GM23248 (cell line): ENCODE data around the gene CRYBG1. TPM values are rescaled to one million over a fixed set of nuclear protein-coding genes. Genes with fewer than 3 reads are reported as not detected.

Source experiments
- DNase-seq: peaks from one replicate; pipeline ENCODE4 v3.0.0-alpha.2; 2015
- H2AFZ ChIP-seq: fragments of 200-600 bp; sonication (generic); 2 replicates; pipeline ENCODE4 v1.6.1; 2016; ENCODE audit warnings: antibody characterized with exemption
- H3F3A ChIP-seq: fragments of 200-600 bp; sonication (generic); 2 replicates; pipeline ENCODE4 v1.6.1; 2016; ENCODE audit warnings: mild to moderate bottlenecking, antibody characterized with exemption, mixed run types; ENCODE audit not compliant: insufficient read depth
- H3K27ac ChIP-seq: fragments of 200-600 bp; sonication (generic); 2 replicates; pipeline ENCODE4 v1.5.1; 2016; ENCODE audit warnings: mild to moderate bottlenecking
- H3K27me3 ChIP-seq: fragments of 200-600 bp; sonication (generic); replicated peaks from 2 replicates; pipeline ENCODE4 v1.6.1; 2016; ENCODE audit warnings: mild to moderate bottlenecking; ENCODE audit not compliant: insufficient read depth
- H3K36me3 ChIP-seq: fragments of 200-600 bp; sonication (generic); 2 replicates; pipeline ENCODE4 v1.6.1; 2016; ENCODE audit warnings: low read depth, mild to moderate bottlenecking
- H3K4me1 ChIP-seq: fragments of 200-600 bp; sonication (generic); 2 replicates; pipeline ENCODE4 v1.6.1; 2016; ENCODE audit warnings: mild to moderate bottlenecking; ENCODE audit not compliant: insufficient read depth
- H3K4me2 ChIP-seq: fragments of 200-600 bp; sonication (generic); one replicate; pipeline ENCODE4 v1.6.1; 2016; ENCODE audit warnings: mild to moderate bottlenecking; ENCODE audit not compliant: unreplicated experiment
- H3K4me3 ChIP-seq: fragments of 200-600 bp; sonication (generic); 2 replicates; pipeline ENCODE4 v1.5.1; 2016; ENCODE audit warnings: mild to moderate bottlenecking
- H3K79me2 ChIP-seq: fragments of 200-600 bp; sonication (generic); 2 replicates; pipeline ENCODE4 v1.6.1; 2016; ENCODE audit warnings: mild to moderate bottlenecking; ENCODE audit not compliant: insufficient read depth
- H3K9ac ChIP-seq: fragments of 200-600 bp; sonication (generic); 2 replicates; pipeline ENCODE4 v1.6.1; 2016; ENCODE audit warnings: mild to moderate bottlenecking
- H3K9me2 ChIP-seq: fragments of 200-600 bp; sonication (generic); 2 replicates; pipeline ENCODE4 v1.6.1; 2016; ENCODE audit warnings: mixed run types, mild to moderate bottlenecking, moderate library complexity; ENCODE audit not compliant: insufficient read depth
- H3K9me3 ChIP-seq: fragments of 200-600 bp; sonication (generic); one replicate; pipeline ENCODE4 v1.6.1; 2017; ENCODE audit warnings: low read depth
- H4K20me1 ChIP-seq: fragments of 200-600 bp; sonication (generic); 2 replicates; pipeline ENCODE4 v1.6.0; 2016; ENCODE audit not compliant: insufficient read depth
- EZH2 ChIP-seq: fragments of 200-600 bp; sonication (generic); IDR thresholded peaks from 2 replicates; pipeline ENCODE4 v1.6.1; 2018; ENCODE audit warnings: antibody characterized with exemption, mild to moderate bottlenecking; ENCODE audit not compliant: insufficient read depth, poor library complexity, severe bottlenecking
- EZH2phosphoT487 ChIP-seq: fragments of 200-600 bp; sonication (generic); IDR thresholded peaks from 2 replicates; pipeline ENCODE4 v1.6.1; 2018; ENCODE audit warnings: antibody characterized with exemption, moderate library complexity, mild to moderate bottlenecking, low read depth; ENCODE audit not compliant: insufficient read depth
- WGBS, 2 experiments: methylation state at CpG; one replicate each; pipeline ENCODE4 v1.1.6; 2015 to 2017; ENCODE audit warnings: low lambda C conversion rate in 2 of 2, low coverage in 1 of 2; ENCODE audit errors: missing lambda C conversion rate in 2 of 2; 5-methylcytosine and 5-hydroxymethylcytosine counted together
- in situ Hi-C: fragments of 300-500 bp; cut with MboI; formaldehyde crosslinking; loops from 2 replicates; pipeline ENCODE4 v1.15.0; 2020
- polyA plus RNA-seq: library from polyadenylated mRNA; unstranded; fragments of >200 nt; fragmentation: Nextera tagmentation; extraction: Ambion mirVana; gene quantifications from 2 replicates; pipeline ENCODE4 v1.2.1, GENCODE V29; 2016
- total RNA-seq: library from RNA; depleted of rRNA; stranded (reverse); fragments of >200 nt; shearing (Covaris generic); gene quantifications from 2 replicates; pipeline ENCODE4 v1.2.3, GENCODE V29; 2014

The CRYBG1 gene
- total and polyA plus RNA-seq, 2 experiments from 2014 or later = 1.9 to 8.4 TPM

DNA sequence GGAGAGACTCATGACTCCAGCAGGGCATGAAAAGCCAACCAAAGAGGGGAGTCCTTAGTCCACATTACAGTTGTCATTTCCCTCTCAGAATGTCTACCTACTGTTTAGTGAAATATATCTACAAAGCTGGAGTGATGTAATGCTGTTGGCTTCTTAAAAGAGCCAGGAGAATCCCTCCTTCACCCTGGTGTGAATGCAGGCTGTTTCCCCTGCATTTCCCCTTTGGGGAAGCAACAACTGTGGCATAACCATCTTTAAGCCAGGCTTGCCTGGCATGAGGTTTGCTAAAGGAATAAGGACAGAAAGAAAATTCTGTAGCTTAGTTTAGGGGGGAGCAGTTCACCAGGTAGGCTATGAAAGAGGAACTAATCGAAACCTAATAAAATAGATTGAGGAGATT is 129.5 kb downstream of the CRYBG1 start:
- H2AFZ ChIP-seq = no peak overlapping the region

DNA sequence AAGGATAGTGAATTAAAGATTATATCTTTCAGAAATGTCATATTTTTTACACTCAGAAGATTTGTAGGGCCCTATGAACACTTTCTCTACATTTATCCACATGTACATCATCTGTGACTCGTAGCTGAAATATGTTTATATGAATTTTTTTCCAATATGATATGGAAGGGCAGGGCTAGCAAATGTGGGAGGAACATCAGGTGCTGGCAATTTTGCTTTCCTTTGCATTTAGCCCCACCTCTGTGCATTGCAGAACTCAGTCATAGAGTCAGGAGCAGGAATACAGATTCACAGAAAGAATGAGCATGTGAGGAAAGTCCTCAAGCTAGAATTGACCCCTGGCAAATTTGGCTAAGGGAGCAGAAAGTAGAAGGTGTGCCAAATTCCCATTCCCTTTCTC is 129.9 kb downstream of the CRYBG1 start:
- Histone ChIP-seq H3K27me3 (no peaks in the 10 kb centered on the region), H3K4me2 (no peak overlapping the region), H3F3A (no peaks in the 10 kb centered on the region), H3K36me3 (no peaks in the 10 kb centered on the region), H3K9ac (no peak overlapping the region), H3K9me2 (no peaks in the 10 kb centered on the region), H3K4me1 (0 out of 2 replicates have a peak, but pooled peaks cover 7% of the 10 kb centered on the region), H3K27ac (no peak overlapping the region), H3K9me3 (no peaks in the 10 kb centered on the region), H3K79me2 (no peaks in the 10 kb centered on the region), H4K20me1 (no peaks in the 10 kb centered on the region), H3K4me3 (no peak overlapping the region), H2AFZ (no peak overlapping the region)
- 48 to 56% methylated on average over 1 of the region's 1 CpG for WGBS, 2 experiments
- in situ Hi-C loops = no loop called here
- DNase-seq = no peak
- TF ChIP-seq EZH2phosphoT487 = no peak
- TF ChIP-seq EZH2 = no peak

More for the DNA sequence above, 129.5 kb downstream of the CRYBG1 start:
- H3K27me3 ChIP-seq = no peaks in the 10 kb centered on the region
- no peaks in the 10 kb centered on the region for H3K9me2 ChIP-seq
- H3K79me2 ChIP-seq = no peaks in the 10 kb centered on the region
- DNase-seq = no peak
- H3F3A ChIP-seq = no peaks in the 10 kb centered on the region
- 84 to 92% methylated on average over 1 of the region's 1 CpG for WGBS, 2 experiments
- H3K27ac ChIP-seq = no peak overlapping the region
- no peaks in the 10 kb centered on the region for H4K20me1 ChIP-seq
- H3K9ac ChIP-seq = no peak overlapping the region
- H3K4me2 ChIP-seq = no peak overlapping the region
- H3K36me3 ChIP-seq = no peaks in the 10 kb centered on the region
- H3K4me1 ChIP-seq = 0 out of 2 replicates have a peak, but pooled peaks cover 7% of the 10 kb centered on the region
- no peaks in the 10 kb centered on the region for H3K9me3 ChIP-seq
- in situ Hi-C loops = no loop called here
- H3K4me3 ChIP-seq = no peak overlapping the region
- no peak for TF ChIP-seq EZH2
- no peak for TF ChIP-seq EZH2phosphoT487

DNA sequence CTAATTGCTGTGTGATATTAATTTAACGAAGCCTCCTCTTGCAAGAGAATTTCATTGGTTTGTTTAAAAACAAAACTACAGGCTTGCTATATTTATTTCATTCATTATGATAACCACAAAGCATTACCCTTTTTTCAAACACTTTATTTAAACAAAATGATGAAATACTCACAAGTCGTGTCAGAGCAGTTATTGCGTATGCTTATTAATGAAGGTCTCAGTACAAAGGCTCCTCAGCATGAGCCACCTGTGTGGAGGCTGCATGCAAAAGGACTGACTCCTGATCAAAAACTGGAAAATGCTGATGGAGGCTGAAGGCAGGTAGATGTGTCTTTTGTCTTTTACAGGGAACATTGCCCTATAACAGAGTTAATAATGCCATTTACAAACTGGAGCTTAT is 130.5 kb downstream of the CRYBG1 start:
- no peaks in the 10 kb centered on the region for H3K9me2 ChIP-seq
- no peaks in the 10 kb centered on the region for H4K20me1 ChIP-seq
- no peaks in the 10 kb centered on the region for H3K9me3 ChIP-seq
- H2AFZ ChIP-seq = no peak overlapping the region
- no peak for DNase-seq
- no peak for TF ChIP-seq EZH2
- no peak for TF ChIP-seq EZH2phosphoT487
- no peak overlapping the region for H3K9ac ChIP-seq
- no peaks in the 10 kb centered on the region for H3K36me3 ChIP-seq
- H3K79me2 ChIP-seq = no peaks in the 10 kb centered on the region
- no peak overlapping the region for H3K4me2 ChIP-seq
- WGBS, 2 experiments = 70 to 73% methylated on average over 3 of the region's 3 CpGs
- no peak overlapping the region for H3K27ac ChIP-seq
- in situ Hi-C loops = no loop called here
- 0 out of 2 replicates have a peak, but pooled peaks cover 6% of the 10 kb centered on the region for H3K4me1 ChIP-seq
- no peak overlapping the region for H3K4me3 ChIP-seq
- no peaks in the 10 kb centered on the region for H3F3A ChIP-seq
- no peaks in the 10 kb centered on the region for H3K27me3 ChIP-seq

DNA sequence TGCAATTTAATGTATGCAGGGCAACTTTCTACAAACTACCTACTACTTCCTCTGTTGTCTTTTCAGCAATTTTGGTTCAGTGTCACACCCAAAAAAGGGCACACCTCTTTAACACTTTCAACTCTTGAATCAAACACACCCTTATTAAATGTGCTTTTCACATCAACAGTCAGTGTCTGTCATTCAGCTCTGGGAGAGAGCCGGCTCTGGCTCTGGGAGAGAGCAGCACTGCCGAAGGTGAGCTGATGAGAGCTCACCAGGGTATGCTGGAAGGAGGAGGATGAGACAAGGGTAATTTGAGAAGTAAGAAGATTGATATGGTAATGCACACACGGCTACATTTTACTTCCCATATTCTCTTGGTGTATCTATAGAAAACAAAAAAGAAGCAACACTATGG is 134.5 kb downstream of the CRYBG1 start:
- in situ Hi-C loops = no loop called here
- no peaks in the 10 kb centered on the region for H3K9me3 ChIP-seq
- DNase-seq = no peak
- H2AFZ ChIP-seq = no peak overlapping the region
- 38 to 43% methylated on average over 3 of the region's 3 CpGs for WGBS, 2 experiments
- H3F3A ChIP-seq = no peaks in the 10 kb centered on the region
- no peak overlapping the region for H3K27ac ChIP-seq
- no peaks in the 10 kb centered on the region for H3K36me3 ChIP-seq
- no peaks in the 10 kb centered on the region for H3K27me3 ChIP-seq
- no peaks in the 10 kb centered on the region for H3K9me2 ChIP-seq
- no peaks in the 10 kb centered on the region for H3K4me1 ChIP-seq
- H3K9ac ChIP-seq = no peak overlapping the region
- no peaks in the 10 kb centered on the region for H4K20me1 ChIP-seq
- H3K4me3 ChIP-seq = no peak overlapping the region
- H3K79me2 ChIP-seq = no peaks in the 10 kb centered on the region
- no peak overlapping the region for H3K4me2 ChIP-seq
- TF ChIP-seq EZH2phosphoT487 (no peak), EZH2 (no peak)

DNA sequence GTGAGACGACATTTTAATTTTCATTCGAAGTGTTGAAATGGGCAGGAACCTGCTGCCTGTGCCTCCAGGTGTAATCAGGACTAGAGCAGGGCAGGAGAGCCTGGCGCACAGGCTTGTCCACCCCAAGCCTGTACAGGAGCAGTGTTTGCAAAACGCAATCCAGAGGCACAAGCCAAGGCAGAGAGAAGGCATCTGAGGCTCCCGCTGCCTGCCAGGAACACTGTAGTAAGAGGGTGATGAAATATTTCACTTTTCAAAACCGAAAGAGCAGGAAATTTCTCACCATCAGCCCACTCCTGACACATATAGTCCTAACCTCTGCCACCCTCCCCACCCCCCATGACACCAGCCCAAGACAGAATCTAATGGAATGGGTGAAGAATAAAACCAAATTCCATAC is 136.3 kb downstream of the CRYBG1 start:
- H3K9me2 ChIP-seq = no peaks in the 10 kb centered on the region
- H3K27ac ChIP-seq = no peak overlapping the region
- TF ChIP-seq EZH2 (no peak), EZH2phosphoT487 (no peak)
- H3K4me3 ChIP-seq = no peak overlapping the region
- H3K9ac ChIP-seq = no peak overlapping the region
- no peak overlapping the region for H3K4me2 ChIP-seq
- no peaks in the 10 kb centered on the region for H3K4me1 ChIP-seq
- no peaks in the 10 kb centered on the region for H3K9me3 ChIP-seq
- H4K20me1 ChIP-seq = no peaks in the 10 kb centered on the region
- no peaks in the 10 kb centered on the region for H3F3A ChIP-seq
- 67 to 72% methylated on average over 6 of the region's 6 CpGs for WGBS, 2 experiments
- no peak overlapping the region for H2AFZ ChIP-seq
- no peaks in the 10 kb centered on the region for H3K79me2 ChIP-seq
- no peaks in the 10 kb centered on the region for H3K36me3 ChIP-seq
- in situ Hi-C loops = no loop called here
- H3K27me3 ChIP-seq = no peaks in the 10 kb centered on the region
- DNase-seq = no peak
